Stomach (tissue), 9 donors: ENCODE results near the gene EIF3D. TPM values are rescaled to one million over a fixed set of nuclear protein-coding genes. Genes with fewer than 3 reads are reported as not detected.
A peak's percentile ranks its signal among the peaks of the same experiment; 100 is the strongest.

Experiments used
- DNase-seq, 2 donors: peaks; one replicate each; pipeline versions ENCODE4 v3.0.0 to v3.0.0-alpha.2; 2013 to 2019
- H3K27ac ChIP-seq, 5 donors: fragments of 200-600 bp in 4 of 5; sonication (generic) in 4 of 5; one replicate each; pipeline ENCODE4 v1.5.1; 2013 to 2019; ENCODE audit warnings: mild to moderate bottlenecking in 1 of 5, moderate library complexity in 1 of 5
- H3K27me3 ChIP-seq, 3 donors: fragments of 200-600 bp; sonication (generic); one replicate each; pipeline ENCODE4 v1.5.1; 2017 to 2019; ENCODE audit warnings: mixed run types in 1 of 3
- H3K36me3 ChIP-seq, 4 donors: fragments of 200-600 bp; sonication (generic); 1 replicate in 3 of 4; 2 replicates in 1 of 4; pipeline ENCODE4 v1.5.1; 2016 to 2019
- H3K4me1 ChIP-seq, 4 donors: fragments of 200-600 bp; sonication (generic); one replicate each; pipeline ENCODE4 v1.5.1; 2016 to 2019
- H3K4me3 ChIP-seq, 4 donors: fragments of 200-600 bp; sonication (generic) in 3 of 4; one replicate each; pipeline ENCODE4 v1.5.1; 2016 to 2019; ENCODE audit warnings: mild to moderate bottlenecking in 1 of 4
- H3K9me3 ChIP-seq, 4 donors: fragments of 200-600 bp; sonication (generic); one replicate each; pipeline ENCODE4 v1.5.1; 2016 to 2019
- CTCF ChIP-seq, 7 experiments: fragments of 450-650 bp in 4 of 7; fragments of 200-600 bp in 3 of 7; sonication (generic) in 3 of 7; IDR thresholded peaks; one replicate each; pipeline ENCODE4 v1.5.1; 2016 to 2019; ENCODE audit warnings: antibody characterized with exemption in 7 of 7, control low read depth in 2 of 7, mild to moderate bottlenecking in 1 of 7
- EP300 ChIP-seq: sonication (generic); formaldehyde crosslinking; IDR thresholded peaks from one replicate; pipeline ENCODE4 v1.6.1; 2017; ENCODE audit warnings: antibody characterized with exemption
- POLR2A ChIP-seq, 4 donors: fragments of 450-650 bp; IDR thresholded peaks; one replicate each; pipeline ENCODE4 v1.6.1; 2016; ENCODE audit warnings: antibody characterized with exemption in 4 of 4, control low read depth in 2 of 4, mild to moderate bottlenecking in 1 of 4, moderate library complexity in 1 of 4
- POLR2AphosphoS5 ChIP-seq, 3 donors: sonication (generic); formaldehyde crosslinking; IDR thresholded peaks; one replicate each; pipeline ENCODE4 v1.6.1; 2016; ENCODE audit warnings: antibody characterized with exemption in 3 of 3
- WGBS, 5 donors: extraction: QIAGEN DNeasy Blood & Tissue Kit in 3 of 5; methylation state at CpG; one replicate each; pipeline versions ENCODE4 v1.1.5 to v1.1.7; 2013 to 2018; 5-methylcytosine and 5-hydroxymethylcytosine counted together
- intact Hi-C: fragments of 100-400 bp; cut with DNase I; formaldehyde crosslinking; loops from one replicate; pipeline ENCODE4 v1.15.1; 2023; ENCODE audit warnings: low total_unique reads
- polyA plus RNA-seq, 3 donors: library from polyadenylated mRNA; stranded (reverse); fragments of 200-250 nt; gene quantifications; one replicate each; pipeline ENCODE4 v1.2.3, GENCODE V29; 2013
- total RNA-seq, 5 donors: library from RNA; depleted of rRNA; stranded (reverse); fragments of >200 nt; gene quantifications; one replicate each; pipeline versions ENCODE4 v1.1.0 to v1.2.3, GENCODE V29; 2014 to 2016
- donor health status: healthy with polysubstance abuse.
- donor health status: Bipolar disorder and iron deficiency.
- donor health status: healthy.

The EIF3D gene
- total and polyA plus RNA-seq, 8 donors: 80.4 to 242 (median 187) TPM

GRCh38 chr22:36506637-36507517 lies 22.1 kb downstream of the EIF3D start, which contains the start of gene FOXRED2:
FOXRED2 (minus strand) TSS chr22:36507040; CDS start chr22:36506422, 618 bp downstream.
- peak; percentile 93 to 97 for DNase-seq
- peak within 1 kb of the TSS; percentile 77 to 88 (median 80) for H3K27ac ChIP-seq
- H3K9me3 ChIP-seq: no peaks in the 10 kb centered on the region
- intact Hi-C loops: no loop called here
- 5 to 20% (median 6%) methylated on average over 17 to 75 of the region's 75 CpGs for WGBS, 5 donors
- peaks cover 14 to 43% (median 26%) of the 10 kb centered on the region in 4 donors for H3K36me3 ChIP-seq
- peak within 1 kb of the TSS; percentile 56 to 69 (median 62) for H3K4me3 ChIP-seq
- peaks cover 18 to 45% (median 35%) of the 10 kb centered on the region in 4 donors for H3K4me1 ChIP-seq
- TF ChIP-seq POLR2AphosphoS5 (IDR thresholded peaks at IDR 0.05) (peak; percentile 86 to 88 (median 86)), CTCF (IDR thresholded peaks at IDR 0.05) (no peak)
- H3K27me3 ChIP-seq: no peaks in the 10 kb centered on the region

GRCh38 chr22:36505998-36506635 lies 22.8 kb downstream of the EIF3D start:
- peaks cover 7 to 43% (median 22%) of the 10 kb centered on the region in 4 donors for H3K36me3 ChIP-seq
- TF ChIP-seq POLR2AphosphoS5 (IDR thresholded peaks at IDR 0.05) (no peak), POLR2A (IDR thresholded peaks at IDR 0.05) (no peak), CTCF (IDR thresholded peaks at IDR 0.05) (no peak), EP300 (no peak)
- H3K27me3 ChIP-seq: no peaks in the 10 kb centered on the region
- no peaks in the 10 kb centered on the region for H3K9me3 ChIP-seq
- intact Hi-C loops: no loop called here
- H3K4me1 ChIP-seq: peaks cover 18 to 42% (median 35%) of the 10 kb centered on the region in 4 donors
- WGBS, 5 donors: 94 to 96% (median 95%) methylated on average over 33 to 60 of the region's 60 CpGs
- peak overlapping the region; percentile 77 to 88 (median 80) for H3K27ac ChIP-seq
- peak in 1 of 2 donors; percentile 27 for DNase-seq
- H3K4me3 ChIP-seq: peak overlapping the region; percentile 56 to 69 (median 62)

GRCh38 chr22:36497910-36498665 lies 30.9 kb downstream of the EIF3D start:
- peaks cover 0 to 6% (median 0%) of the 10 kb centered on the region in 4 donors for H3K4me1 ChIP-seq
- H3K27ac ChIP-seq: no peak overlapping the region
- peaks cover 6 to 82% (median 52%) of the 10 kb centered on the region in 4 donors for H3K36me3 ChIP-seq
- H3K4me3 ChIP-seq: no peak overlapping the region
- intact Hi-C loops: no loop called here
- H3K27me3 ChIP-seq: no peaks in the 10 kb centered on the region
- WGBS, 5 donors: 86 to 91% (median 89%) methylated on average over 29 to 30 of the region's 30 CpGs
- no peak for DNase-seq
- no peaks in the 10 kb centered on the region for H3K9me3 ChIP-seq
- TF ChIP-seq POLR2AphosphoS5 (IDR thresholded peaks at IDR 0.05) (no peak), POLR2A (IDR thresholded peaks at IDR 0.05) (no peak), EP300 (no peak), CTCF (IDR thresholded peaks at IDR 0.05) (no peak)

GRCh38 chr22:36493690-36494110 lies 35.3 kb downstream of the EIF3D start:
- intact Hi-C loops: no loop called here
- Histone ChIP-seq H3K27ac (no peak overlapping the region), H3K4me1 (peaks cover 0 to 6% (median 0%) of the 10 kb centered on the region in 4 donors), H3K4me3 (no peak overlapping the region), H3K27me3 (no peaks in the 10 kb centered on the region), H3K9me3 (no peaks in the 10 kb centered on the region), H3K36me3 (peaks cover 6 to 86% (median 81%) of the 10 kb centered on the region in 4 donors)
- WGBS, 5 donors: 61 to 78% (median 72%) methylated on average over 13 to 16 of the region's 16 CpGs
- TF ChIP-seq POLR2A (IDR thresholded peaks at IDR 0.05) (no peak), POLR2AphosphoS5 (IDR thresholded peaks at IDR 0.05) (no peak), CTCF (IDR thresholded peaks at IDR 0.05) (no peak), EP300 (no peak)
- DNase-seq: peak in 1 of 2 donors; percentile 49
